Mammary epithelial cell (primary cell): ENCODE data around the gene C1orf87.

Experiments
- EZH2 ChIP-seq: IDR thresholded peaks from 2 replicates; pipeline ENCODE4 v1.6.1; 2012; ENCODE audit warnings: low read length, inconsistent platforms, borderline replicate concordance
- TF ChIP-seq, protein P1 (sequence below), 2 donors: IDR thresholded peaks in 1 of 2; conservative IDR thresholded peaks in 1 of 2; 2 replicates each; pipeline ENCODE4 v1.5.1; 2011 to 2012; ENCODE audit warnings: inconsistent platforms in 2 of 2, low read length in 2 of 2, mild to moderate bottlenecking in 2 of 2, control low read depth in 1 of 2, low read depth in 1 of 2; ENCODE audit not compliant: insufficient read depth in 1 of 2; ENCODE audit errors: extremely low read depth in 1 of 2

DNA sequence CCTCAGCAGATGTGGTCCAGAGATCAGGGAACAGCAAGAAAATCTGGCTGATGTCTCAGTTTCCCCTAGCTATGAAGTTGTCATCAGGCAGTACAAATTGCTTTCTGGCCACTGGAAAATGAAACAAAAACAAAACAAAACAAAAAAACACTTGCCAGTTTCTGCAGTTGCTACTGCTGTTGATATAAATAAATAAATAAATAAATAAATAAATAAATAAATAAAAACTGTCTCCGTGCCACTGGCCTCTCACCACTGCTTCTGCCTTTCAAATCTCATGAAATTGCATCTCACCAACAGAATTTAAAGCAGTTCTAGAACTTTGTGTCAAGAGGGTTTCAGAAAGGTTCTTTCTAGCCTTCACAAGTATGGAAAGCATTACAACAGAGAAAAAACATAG lies 62.9 kb downstream of the C1orf87 start:
- TF ChIP-seq, protein P1, sequence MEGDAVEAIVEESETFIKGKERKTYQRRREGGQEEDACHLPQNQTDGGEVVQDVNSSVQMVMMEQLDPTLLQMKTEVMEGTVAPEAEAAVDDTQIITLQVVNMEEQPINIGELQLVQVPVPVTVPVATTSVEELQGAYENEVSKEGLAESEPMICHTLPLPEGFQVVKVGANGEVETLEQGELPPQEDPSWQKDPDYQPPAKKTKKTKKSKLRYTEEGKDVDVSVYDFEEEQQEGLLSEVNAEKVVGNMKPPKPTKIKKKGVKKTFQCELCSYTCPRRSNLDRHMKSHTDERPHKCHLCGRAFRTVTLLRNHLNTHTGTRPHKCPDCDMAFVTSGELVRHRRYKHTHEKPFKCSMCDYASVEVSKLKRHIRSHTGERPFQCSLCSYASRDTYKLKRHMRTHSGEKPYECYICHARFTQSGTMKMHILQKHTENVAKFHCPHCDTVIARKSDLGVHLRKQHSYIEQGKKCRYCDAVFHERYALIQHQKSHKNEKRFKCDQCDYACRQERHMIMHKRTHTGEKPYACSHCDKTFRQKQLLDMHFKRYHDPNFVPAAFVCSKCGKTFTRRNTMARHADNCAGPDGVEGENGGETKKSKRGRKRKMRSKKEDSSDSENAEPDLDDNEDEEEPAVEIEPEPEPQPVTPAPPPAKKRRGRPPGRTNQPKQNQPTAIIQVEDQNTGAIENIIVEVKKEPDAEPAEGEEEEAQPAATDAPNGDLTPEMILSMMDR (conservative IDR thresholded peaks at IDR 0.05 in 1 of 2, IDR thresholded peaks at IDR 0.05 in 1 of 2; ENCODE audit: extremely low read depth in 1 of 2, insufficient read depth in 1 of 2, low read depth in 1 of 2, low read length in 2 of 2) = no peak
- no peak for TF ChIP-seq EZH2
